ENCODE results near the gene HOXC9. TPM values are rescaled to one million over a fixed set of nuclear protein-coding genes. Genes with fewer than 3 reads are reported as not detected.
A peak's percentile ranks its signal among the peaks of the same experiment; 100 is the strongest.

Gene HOXC9
- total and polyA plus RNA-seq, 9 of the 15 experiments (the other 6 are each of a cell fraction or from before 2014, with no cell fraction given) = 1.1 to 10.5 (median 9.3) TPM

DNA sequence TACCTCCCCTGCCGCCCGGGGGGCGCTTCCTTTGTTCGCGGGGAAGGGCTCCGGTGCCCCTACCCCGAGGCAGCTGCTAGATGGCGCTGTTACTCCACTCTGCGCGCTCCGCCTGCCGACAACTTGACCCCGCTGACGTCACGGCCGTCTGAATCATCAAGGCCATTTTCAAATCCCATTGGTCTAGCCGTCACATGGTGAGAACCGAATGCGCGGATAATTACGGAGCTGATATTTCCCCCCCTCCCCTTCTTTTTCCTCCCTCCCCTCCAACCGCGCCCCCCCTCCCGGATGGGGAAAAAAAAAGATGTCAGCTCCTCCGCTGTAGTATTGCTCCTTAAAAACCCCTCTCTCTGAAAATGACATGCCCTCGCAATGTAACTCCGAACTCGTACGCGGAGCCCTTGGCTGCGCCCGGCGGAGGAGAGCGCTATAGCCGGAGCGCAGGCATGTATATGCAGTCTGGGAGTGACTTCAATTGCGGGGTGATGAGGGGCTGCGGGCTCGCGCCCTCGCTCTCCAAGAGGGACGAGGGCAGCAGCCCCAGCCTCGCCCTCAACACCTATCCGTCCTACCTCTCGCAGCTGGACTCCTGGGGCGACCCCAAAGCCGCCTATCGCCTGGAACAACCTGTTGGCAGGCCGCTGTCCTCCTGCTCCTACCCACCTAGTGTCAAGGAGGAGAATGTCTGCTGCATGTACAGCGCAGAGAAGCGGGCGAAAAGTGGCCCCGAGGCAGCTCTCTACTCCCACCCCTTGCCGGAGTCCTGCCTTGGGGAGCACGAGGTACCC, 14.9 kb upstream of the HOXC9 start, which contains the start of gene HOXC10 (continued):
- TF ChIP-seq, protein P1, sequence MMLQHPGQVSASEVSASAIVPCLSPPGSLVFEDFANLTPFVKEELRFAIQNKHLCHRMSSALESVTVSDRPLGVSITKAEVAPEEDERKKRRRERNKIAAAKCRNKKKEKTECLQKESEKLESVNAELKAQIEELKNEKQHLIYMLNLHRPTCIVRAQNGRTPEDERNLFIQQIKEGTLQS (IDR thresholded peaks at IDR 0.05) = peak; percentile 93
- TF ChIP-seq, protein P1 (CRISPR knock-in tag; conservative IDR thresholded peaks at IDR 0.05) = 0 out of 2 replicates have a peak, but pooled peaks have one; percentile 46
- TF ChIP-seq, protein P2, sequence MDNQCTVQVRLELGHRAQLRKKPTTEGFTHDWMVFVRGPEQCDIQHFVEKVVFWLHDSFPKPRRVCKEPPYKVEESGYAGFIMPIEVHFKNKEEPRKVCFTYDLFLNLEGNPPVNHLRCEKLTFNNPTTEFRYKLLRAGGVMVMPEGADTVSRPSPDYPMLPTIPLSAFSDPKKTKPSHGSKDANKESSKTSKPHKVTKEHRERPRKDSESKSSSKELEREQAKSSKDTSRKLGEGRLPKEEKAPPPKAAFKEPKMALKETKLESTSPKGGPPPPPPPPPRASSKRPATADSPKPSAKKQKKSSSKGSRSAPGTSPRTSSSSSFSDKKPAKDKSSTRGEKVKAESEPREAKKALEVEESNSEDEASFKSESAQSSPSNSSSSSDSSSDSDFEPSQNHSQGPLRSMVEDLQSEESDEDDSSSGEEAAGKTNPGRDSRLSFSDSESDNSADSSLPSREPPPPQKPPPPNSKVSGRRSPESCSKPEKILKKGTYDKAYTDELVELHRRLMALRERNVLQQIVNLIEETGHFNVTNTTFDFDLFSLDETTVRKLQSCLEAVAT (IDR thresholded peaks at IDR 0.05) = no peak
- TF ChIP-seq CREB1 (IDR thresholded peaks at IDR 0.05) (peak; percentile 87), CREB1 (CRISPR knock-in tag; IDR thresholded peaks at IDR 0.05) (peak; percentile 92), NCOA1 (IDR thresholded peaks at IDR 0.05; ENCODE audit: low read depth) (no peak), LCOR (CRISPR knock-in tag; IDR thresholded peaks at IDR 0.05) (peak; percentile 64; the same call in 1 of the 2 replicates), ATF1 (CRISPR knock-in tag; IDR thresholded peaks at IDR 0.05) (peak; percentile 63), ATF1 (tag; IDR thresholded peaks at IDR 0.05) (peak; percentile 79), SREBF2 (CRISPR knock-in tag; IDR thresholded peaks at IDR 0.05) (no peak), ZKSCAN1 (IDR thresholded peaks at IDR 0.05; ENCODE audit: low read depth, low read length) (0 out of 2 replicates have a peak, but pooled peaks have one; percentile 38), NFXL1 (CRISPR knock-in tag; IDR thresholded peaks at IDR 0.05) (no peak), SMAD4 (CRISPR knock-in tag; conservative IDR thresholded peaks at IDR 0.05) (no peak), ZNF717 (CRISPR knock-in tag; IDR thresholded peaks at IDR 0.05) (no peak), ESRRA (IDR thresholded peaks at IDR 0.05; ENCODE audit: borderline replicate concordance, low read depth) (peak; percentile 14; the same call in 1 of the 2 replicates), RCOR1 (IDR thresholded peaks at IDR 0.05; ENCODE audit: borderline replicate concordance in 1 of 2, low read depth in 2 of 2, low read length in 2 of 2) (peak in 1 of 2 experiments; percentile 51; a peak in 1 of 4 replicates), MECOM (CRISPR knock-in tag; IDR thresholded peaks at IDR 0.05) (no peak), MAFG (tag; conservative IDR thresholded peaks at IDR 0.05) (no peak), MAZ (CRISPR knock-in tag; conservative IDR thresholded peaks at IDR 0.05 in 1 of 2, IDR thresholded peaks at IDR 0.05 in 1 of 2) (peak in 1 of 2 experiments; percentile 71; a peak in 1 of 4 replicates), RFX5 (IDR thresholded peaks at IDR 0.05; ENCODE audit: low read depth, low read length) (0 out of 2 replicates have a peak, but pooled peaks have one; percentile 26)
- TF ChIP-seq, protein P3, sequence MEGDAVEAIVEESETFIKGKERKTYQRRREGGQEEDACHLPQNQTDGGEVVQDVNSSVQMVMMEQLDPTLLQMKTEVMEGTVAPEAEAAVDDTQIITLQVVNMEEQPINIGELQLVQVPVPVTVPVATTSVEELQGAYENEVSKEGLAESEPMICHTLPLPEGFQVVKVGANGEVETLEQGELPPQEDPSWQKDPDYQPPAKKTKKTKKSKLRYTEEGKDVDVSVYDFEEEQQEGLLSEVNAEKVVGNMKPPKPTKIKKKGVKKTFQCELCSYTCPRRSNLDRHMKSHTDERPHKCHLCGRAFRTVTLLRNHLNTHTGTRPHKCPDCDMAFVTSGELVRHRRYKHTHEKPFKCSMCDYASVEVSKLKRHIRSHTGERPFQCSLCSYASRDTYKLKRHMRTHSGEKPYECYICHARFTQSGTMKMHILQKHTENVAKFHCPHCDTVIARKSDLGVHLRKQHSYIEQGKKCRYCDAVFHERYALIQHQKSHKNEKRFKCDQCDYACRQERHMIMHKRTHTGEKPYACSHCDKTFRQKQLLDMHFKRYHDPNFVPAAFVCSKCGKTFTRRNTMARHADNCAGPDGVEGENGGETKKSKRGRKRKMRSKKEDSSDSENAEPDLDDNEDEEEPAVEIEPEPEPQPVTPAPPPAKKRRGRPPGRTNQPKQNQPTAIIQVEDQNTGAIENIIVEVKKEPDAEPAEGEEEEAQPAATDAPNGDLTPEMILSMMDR (IDR thresholded peaks at IDR 0.05 in 2 of 3, conservative IDR thresholded peaks at IDR 0.05 in 1 of 3; ENCODE audit: insufficient read depth in 2 of 3, low read depth in 1 of 3, low read length in 3 of 3) = peak; percentile 82 to 95 (median 95)
- TF ChIP-seq, protein P4, sequence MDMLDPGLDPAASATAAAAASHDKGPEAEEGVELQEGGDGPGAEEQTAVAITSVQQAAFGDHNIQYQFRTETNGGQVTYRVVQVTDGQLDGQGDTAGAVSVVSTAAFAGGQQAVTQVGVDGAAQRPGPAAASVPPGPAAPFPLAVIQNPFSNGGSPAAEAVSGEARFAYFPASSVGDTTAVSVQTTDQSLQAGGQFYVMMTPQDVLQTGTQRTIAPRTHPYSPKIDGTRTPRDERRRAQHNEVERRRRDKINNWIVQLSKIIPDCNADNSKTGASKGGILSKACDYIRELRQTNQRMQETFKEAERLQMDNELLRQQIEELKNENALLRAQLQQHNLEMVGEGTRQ (CRISPR knock-in tag; IDR thresholded peaks at IDR 0.05) = peak; percentile 87
